ENCODE measurements around the gene DNAJA3.

DNAJA3 gene
- 68.6 to 78.2 reads per million in 2 donors for total RNA-seq

DNA sequence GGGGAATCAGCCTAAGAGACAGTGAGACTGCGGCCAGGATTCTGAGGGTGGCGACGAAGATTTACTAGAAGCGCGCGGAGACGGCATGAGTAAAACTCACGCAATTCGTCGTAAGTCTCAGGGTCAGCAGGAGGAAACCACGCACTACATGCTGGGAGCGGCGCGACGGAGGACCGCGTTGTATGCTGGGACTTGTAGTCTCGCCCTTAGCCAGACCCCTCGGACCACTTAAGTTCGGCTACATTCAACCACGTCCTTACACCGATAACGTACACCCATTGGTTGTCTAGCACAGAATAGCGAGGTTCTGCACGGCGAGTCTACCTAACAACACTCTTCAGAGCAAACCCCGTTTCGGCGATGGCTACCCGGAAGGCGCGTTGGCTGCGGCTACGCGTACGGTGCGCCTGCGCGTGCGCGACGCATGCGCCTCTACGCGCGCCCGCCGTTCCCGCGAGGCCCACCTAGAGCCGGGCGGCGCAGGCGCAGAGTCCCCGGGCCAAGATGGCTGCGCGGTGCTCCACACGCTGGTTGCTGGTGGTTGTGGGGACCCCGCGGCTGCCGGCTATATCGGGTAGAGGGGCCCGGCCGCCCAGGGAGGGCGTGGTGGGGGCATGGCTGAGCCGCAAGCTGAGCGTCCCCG is at the start of gene DNAJA3:
Gene DNAJA3 (plus strand): TSS at position 491 of the 643 bp plus-strand sequence. CDS start 14 bp downstream, at position 505.
- DNase-seq: peak; percentile 94

DNA sequence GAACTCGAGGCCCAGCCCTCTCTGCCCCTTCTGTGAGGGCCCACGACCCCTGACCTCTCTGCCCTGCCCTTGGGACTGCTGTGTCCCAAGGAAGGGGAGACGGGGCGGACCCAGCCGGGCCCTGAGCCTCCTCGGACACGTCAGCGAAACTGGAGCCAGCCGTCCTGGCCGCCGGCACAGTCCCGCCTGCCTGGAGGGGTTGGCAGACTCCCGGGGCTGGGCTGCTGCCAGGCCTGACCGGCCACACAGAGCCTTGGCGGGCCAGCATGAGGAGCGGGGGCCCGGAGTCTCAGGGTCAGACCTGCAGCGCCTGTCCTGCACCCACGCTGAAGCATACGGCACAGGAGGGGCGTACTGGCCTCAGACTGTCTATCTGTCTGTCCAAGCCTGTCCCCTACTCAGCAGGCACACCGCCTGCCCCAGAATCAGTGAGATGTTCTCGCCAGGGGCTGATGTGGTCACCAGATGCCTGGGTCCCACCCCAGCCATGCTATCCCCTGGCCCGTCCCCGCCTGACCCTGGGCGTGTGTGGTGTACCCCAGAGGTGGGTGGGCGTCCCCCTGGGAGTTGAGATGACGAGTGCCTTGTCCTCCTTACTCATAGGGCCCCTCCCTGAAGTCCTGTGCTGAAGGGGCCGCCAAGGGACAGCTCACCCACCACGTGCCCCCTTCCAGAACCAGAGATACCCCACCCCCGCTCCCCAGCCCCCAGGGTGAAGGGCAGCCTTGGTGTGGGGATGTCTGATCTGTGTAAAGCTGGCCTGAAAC is 49.4 kb upstream of the DNAJA3 start:
- DNase-seq: no peak

DNA sequence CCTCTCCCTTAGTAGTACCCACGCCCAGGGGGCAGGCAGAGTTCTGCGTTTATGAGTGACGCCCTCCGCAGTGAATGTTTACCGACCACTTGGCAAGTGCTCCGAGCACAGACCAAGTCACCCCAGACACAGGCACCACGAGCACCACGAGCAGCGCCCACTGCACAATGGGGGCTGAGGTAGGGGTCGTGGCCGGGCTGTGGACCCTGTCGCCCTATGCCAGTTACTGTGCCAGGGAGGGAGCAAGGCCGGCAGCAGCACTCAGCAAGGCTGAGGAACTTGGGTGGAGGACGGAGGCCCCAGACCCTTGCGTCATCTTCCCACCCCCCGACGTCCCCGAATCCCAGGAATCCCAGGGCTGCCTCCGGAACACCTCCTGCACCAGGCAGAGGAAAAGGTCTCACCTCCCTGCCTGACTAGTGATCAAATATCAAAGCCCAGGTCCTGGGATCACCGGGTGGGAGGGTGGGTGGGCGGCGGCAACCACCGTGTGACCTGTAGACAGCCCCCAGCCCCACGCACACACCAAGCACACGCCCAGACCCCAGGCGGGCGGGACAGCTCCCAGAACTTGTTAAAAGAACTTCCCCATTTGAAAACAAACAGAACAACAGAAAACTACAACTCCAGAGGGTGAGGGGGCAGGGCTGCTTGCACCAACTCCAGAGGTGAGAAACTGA is 48.6 kb upstream of the DNAJA3 start:
- no peak for DNase-seq

DNA sequence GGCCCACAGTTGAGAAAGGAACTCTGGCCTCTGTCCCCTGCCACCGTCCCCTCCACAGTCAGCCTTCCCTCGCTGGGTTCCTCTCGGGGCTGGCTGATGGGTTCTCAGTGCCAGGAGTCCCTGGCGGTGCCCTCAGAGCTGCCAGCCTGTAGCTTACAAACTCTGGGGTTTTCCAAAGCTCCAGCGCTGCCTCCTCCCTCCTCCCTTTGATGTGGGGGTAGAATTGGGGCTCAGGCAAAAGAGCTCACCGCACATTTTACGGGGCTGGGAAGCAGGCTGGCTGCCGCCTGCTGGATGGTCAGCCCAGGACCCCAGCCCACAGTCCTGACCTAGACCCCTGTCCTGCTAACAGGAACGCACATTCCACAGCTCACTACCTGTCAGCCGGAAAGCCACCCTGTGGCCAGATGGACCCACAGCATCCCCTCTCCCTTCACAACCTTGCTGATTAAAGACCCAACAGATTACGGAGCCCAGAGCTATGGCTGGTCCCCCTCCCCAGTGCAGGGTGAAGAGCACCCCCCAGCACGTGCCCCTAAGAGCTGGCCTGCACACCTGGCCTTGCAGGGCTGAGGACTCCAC is 48.0 kb upstream of the DNAJA3 start:
- DNase-seq: no peak

DNA sequence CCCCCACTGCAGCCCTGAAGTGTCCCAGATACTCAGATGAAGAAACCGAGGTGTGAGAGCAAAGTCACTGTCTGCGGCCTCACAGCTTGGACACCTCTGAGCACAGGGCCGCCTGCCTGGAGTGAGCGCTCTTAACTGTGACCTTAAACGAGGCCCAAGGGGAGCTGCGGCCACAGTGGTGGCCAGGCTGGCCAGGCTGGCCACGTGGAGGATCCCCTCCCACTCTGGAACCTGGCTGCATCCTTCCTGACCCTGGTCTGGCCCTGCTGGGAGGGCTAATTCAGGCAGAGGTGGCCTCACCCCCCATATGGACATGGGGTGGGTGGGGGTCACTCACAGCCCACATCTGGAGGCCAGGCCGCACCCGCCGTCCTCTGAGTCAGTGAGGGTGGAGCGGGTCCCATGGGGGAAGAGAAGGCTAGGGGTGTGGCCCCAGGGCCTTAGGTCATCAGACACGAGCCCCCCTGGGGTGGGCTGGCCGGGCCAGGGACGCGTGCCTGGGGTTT is 47.5 kb upstream of the DNAJA3 start:
- no peak for DNase-seq

DNA sequence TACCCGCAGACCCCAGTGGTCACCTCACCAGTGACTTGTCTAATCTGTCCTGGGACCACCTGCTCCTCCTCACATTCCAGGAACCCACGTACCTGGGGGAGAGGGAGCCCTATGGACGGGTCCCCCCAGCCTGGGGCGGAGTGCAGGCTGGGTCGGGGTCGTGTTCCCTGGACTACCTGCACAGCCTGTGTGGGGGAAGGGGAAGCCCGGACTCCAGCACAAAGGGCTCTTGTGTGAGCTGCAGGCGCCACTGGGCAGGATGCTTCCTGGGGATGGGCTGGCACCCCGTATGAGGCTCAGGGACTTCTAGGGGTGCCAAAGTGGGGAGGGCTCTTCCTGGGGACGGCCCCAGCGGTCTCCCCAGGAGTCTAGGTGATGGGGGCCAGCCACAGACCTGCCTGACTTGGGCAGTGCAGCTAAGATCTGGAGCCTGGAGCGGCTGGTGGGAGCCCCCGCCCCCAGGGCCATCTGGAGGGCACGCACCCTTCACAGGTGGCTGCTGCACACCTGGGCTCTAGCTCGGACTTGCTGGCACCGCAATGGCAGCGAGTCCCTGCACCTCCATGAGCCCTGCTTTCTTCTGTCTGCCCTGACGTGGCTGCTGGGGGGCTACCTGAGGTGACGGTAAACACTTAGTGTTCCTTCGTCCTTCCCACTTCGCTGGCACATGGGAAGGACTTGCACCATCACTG is 46.5 kb upstream of the DNAJA3 start:
- DNase-seq: no peak

DNA sequence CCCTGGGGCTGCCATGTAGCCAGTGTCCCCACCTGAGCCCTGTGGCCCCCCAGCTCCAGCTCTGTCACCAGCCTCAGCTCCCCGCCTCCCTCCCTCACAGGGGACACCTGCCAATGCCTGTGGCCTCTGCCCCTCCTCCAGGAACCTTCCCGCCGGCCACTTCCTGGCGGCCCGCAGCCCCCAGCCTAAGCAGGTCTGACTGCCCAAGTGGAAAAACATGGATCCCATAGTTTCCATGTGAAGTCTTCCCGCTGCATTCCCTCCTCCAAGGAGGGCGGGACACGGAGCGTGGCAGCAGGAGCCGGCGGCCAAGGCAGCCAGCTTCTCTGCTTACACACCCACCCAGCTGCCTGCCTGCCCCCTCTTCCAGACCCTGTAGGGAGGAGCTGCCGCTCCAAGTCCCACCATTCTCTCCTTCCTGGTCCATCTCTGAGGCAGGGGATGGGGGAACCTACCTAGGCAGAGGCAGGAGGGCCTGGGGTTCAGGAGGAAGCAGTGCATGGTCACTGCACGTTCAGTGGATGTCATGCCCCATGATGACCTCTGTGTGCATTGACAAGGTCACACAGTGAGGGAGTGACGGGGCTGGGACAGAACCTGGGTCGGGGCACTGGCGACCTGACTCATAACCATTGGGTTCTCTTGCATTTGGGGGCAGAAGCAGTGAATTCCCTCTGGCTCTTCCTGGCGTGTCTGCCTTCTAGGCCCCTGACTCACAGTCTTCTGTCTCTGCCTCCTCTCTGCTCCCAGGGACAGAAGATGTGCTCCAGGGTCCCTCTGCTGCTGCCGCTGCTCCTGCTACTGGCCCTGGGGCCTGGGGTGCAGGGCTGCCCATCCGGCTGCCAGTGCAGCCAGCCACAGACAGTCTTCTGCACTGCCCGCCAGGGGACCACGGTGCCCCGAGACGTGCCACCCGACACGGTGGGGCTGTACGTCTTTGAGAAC is 45.3 kb upstream of the DNAJA3 start:
- no peak for DNase-seq

DNA sequence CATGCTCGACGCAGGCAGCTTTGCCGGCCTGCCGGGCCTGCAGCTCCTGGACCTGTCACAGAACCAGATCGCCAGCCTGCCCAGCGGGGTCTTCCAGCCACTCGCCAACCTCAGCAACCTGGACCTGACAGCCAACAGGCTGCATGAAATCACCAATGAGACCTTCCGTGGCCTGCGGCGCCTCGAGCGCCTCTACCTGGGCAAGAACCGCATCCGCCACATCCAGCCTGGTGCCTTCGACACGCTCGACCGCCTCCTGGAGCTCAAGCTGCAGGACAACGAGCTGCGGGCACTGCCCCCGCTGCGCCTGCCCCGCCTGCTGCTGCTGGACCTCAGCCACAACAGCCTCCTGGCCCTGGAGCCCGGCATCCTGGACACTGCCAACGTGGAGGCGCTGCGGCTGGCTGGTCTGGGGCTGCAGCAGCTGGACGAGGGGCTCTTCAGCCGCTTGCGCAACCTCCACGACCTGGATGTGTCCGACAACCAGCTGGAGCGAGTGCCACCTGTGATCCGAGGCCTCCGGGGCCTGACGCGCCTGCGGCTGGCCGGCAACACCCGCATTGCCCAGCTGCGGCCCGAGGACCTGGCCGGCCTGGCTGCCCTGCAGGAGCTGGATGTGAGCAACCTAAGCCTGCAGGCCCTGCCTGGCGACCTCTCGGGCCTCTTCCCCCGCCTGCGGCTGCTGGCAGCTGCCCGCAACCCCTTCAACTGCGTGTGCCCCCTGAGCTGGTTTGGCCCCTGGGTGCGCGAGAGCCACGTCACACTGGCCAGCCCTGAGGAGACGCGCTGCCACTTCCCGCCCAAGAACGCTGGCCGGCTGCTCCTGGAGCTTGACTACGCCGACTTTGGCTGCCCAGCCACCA is 44.4 kb upstream of the DNAJA3 start:
- DNase-seq: no peak

DNA sequence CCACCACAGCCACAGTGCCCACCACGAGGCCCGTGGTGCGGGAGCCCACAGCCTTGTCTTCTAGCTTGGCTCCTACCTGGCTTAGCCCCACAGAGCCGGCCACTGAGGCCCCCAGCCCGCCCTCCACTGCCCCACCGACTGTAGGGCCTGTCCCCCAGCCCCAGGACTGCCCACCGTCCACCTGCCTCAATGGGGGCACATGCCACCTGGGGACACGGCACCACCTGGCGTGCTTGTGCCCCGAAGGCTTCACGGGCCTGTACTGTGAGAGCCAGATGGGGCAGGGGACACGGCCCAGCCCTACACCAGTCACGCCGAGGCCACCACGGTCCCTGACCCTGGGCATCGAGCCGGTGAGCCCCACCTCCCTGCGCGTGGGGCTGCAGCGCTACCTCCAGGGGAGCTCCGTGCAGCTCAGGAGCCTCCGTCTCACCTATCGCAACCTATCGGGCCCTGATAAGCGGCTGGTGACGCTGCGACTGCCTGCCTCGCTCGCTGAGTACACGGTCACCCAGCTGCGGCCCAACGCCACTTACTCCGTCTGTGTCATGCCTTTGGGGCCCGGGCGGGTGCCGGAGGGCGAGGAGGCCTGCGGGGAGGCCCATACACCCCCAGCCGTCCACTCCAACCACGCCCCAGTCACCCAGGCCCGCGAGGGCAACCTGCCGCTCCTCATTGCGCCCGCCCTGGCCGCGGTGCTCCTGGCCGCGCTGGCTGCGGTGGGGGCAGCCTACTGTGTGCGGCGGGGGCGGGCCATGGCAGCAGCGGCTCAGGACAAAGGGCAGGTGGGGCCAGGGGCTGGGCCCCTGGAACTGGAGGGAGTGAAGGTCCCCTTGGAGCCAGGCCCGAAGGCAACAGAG is 43.5 kb upstream of the DNAJA3 start:
- no peak for DNase-seq

DNA sequence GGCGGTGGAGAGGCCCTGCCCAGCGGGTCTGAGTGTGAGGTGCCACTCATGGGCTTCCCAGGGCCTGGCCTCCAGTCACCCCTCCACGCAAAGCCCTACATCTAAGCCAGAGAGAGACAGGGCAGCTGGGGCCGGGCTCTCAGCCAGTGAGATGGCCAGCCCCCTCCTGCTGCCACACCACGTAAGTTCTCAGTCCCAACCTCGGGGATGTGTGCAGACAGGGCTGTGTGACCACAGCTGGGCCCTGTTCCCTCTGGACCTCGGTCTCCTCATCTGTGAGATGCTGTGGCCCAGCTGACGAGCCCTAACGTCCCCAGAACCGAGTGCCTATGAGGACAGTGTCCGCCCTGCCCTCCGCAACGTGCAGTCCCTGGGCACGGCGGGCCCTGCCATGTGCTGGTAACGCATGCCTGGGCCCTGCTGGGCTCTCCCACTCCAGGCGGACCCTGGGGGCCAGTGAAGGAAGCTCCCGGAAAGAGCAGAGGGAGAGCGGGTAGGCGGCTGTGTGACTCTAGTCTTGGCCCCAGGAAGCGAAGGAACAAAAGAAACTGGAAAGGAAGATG is 42.8 kb upstream of the DNAJA3 start:
- DNase-seq: no peak

DNA sequence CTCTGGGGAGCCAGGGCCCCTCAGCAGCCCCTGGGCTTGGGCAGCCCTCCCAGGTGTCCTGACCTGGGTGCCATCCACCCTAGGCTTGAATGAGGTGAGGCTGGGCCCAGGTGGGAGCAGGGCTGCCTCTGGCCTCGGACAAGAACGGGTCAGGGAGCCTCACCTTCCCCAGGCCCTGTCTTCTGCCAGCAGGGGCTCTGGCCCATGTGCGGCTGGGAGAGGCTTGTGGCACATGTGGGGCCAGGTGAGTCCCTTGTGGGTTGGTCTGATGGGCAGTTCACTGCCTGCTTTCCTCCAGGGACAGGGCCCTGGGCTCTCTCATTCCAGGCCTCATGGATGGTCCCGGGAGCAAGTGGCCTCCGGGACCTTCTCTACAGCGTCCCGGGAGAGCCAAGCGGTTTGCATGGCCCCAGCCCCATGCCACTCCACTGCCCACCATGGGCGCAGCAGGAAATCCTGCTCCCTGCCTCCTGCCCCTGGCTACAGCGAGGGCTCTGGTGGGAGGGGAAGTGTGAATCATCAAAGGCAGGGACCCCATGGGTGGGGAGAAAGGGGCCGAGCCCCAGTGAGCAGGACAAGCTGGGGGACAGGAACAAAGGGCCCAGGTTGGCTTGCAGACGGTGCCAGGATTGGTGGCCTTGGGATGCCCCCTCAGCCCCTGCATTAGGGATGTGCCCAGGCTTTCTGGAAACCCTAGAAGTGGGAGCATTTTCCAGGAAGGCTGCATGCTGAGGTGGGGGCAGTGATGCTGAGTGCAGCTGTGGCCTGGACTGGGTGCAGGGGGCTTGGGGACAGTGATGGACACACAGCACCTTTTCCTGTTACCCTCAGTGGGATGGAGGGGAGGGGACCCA is 41.9 kb upstream of the DNAJA3 start:
- DNase-seq: no peak

DNA sequence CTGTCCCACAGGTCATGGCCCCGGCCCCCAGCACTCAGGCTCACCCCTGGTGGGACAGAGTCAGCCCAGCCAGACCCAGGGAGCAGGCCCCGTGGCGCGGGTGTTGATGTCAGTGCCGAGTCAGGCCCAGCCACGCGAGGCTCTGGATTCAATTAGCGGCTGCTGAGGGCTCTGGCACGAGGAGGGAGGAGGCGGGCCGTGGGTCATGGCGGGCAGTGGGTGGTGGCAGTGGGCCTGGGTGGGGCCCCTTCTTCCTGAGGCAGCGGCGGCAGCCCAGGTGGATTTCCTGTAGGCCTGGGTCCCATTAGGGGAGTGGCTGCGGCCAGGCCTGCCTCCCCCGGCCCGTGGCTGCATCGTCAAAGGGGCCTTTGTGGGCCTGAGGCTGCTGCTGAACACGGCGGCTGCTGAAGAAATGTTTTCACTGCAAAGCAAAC is 41.1 kb upstream of the DNAJA3 start:
- DNase-seq: no peak

DNA sequence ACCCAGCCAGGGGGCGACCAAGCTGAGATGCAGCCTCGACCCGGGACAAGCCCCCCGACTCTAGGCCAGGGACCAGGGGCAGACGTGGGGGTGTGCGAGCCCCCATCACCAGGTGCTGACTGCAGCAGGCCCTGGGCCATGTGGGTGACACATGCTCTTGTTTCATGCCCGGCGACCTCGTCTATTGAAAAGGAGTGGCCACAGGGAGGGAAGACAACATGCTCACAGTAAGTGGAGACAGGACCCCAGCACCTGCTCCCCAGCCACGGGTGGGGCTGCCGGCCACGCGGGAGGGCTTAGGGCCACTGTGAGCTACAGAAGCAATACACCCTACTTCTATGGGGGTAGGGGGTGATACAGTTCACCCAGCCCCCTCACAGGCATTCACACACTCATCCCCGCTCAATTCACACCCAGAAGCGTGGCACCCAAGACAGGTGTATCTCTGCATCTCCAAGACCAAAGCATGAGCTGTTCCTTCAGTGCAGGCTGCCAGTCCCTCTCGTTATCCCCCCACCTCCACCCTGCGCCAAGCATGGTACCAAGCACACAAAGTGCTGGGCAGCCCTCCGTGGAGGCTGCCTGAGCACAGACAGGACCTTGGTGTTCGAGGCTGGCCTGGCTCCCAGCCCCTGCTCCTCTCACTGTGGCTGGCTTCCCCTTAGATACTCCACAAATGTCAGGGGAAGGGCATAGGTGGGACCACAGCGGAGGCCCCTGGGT is 40.4 kb upstream of the DNAJA3 start:
- DNase-seq: no peak

DNA sequence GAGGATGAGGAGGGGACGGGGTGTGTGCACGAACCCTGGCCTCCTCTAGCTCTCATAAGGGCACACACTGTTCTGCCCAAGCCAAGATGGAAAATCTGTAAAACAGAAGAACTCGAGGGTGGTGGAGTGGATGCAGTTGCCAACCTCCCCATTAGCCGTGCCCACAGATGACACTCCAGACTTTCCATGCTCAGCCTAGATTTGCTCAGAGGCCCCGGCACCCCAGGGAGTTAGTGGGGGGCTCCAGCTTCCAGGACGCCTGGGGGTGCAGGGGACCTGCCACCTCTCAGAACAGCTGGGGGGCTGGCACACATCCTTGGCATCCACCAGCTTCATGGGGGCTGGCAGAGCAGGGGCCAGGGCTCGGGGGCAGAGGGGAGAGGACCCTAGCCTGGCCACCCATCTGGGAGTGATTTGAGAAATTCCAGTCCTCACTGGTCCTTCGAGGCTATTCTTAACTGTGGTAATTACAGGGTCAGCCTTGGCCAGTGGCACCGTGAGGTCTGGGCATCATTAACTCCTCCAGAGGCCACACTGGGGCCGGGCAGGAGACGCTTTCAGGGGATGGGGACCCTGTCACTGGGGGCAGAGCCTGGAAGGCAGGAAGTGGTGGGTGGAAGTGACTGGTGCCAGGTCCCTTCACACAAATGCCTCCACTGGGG is 39.7 kb upstream of the DNAJA3 start:
- no peak for DNase-seq

DNA sequence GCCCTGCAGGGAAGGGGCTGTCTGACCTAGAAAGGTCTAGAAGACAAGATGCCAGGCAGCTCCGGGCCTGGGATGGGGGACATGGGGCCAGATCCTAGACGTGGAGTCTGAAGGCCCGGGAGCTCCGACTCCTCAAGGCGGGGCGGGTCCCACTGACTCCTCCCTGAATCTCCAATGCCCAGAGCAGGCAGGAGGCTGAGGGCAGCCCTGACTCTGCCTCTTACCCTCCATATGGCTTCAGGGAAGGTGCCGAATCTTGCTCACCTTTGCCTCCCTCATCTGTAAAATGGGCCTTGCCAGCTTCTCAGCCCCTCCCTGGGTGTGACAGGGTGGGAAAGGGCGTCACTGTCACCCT is 39.2 kb upstream of the DNAJA3 start:
- no peak for DNase-seq

DNA sequence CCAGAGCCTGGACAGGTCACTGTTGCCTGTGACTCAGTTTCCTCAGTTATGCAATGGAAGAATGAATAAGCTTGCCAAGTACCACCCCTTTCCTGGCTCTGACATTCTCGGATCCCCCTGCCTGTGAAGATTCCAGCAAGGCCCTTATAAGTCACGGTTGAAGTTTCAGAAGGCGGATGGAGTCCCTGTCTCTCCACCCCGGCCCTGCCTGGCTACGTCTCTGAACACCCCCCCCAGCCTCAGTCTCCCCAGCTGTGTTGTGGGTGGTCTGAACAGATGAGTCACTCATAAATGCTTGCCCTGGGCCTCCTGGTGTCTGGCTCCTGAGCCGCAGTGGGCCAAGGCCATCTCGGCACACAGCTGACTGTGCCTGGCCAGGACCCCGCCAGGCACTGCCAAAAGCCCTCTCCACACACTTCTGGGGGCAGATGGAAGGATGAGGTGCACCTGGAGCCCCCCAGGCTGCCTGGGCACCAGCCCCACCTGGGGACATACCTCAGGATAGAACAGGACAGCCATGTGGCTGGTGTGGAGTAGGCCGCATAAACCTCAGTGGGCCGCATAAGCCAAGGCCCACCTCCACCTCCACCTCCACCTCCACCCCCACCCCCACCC is 38.6 kb upstream of the DNAJA3 start:
- DNase-seq: no peak
